Measurements from ENCODE around the gene RERE. TPM values are rescaled to one million over a fixed set of nuclear protein-coding genes. Genes with fewer than 3 reads are reported as not detected.

Gene RERE
- total and polyA plus RNA-seq, 2 experiments from 2014 or later: 148 to 170 TPM

DNA sequence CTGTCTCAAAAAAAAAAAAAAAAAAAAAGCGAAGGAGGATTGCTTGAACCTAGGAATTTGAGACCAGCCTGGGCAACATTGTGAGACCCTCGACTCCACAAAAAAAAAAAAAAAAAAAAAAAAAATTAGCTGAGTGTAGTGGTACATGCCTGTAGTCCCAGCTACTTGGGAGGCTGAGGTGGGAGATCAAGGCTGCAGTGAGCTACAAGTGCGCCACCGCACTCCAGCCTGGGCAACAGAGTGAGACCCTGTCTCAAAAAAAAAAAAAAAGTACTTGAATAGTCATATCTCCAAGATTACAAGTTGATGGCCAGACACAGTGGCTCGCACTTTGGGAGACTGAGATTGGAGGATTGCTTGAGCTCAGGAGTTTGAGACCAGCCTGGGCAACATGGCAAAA is 33.6 kb upstream of the RERE start (continued):
- TF ChIP-seq ZNF462 (CRISPR knock-in tag; IDR thresholded peaks at IDR 0.05) (no peak), POLR2AphosphoS5 (IDR thresholded peaks at IDR 0.05; ENCODE audit: low read depth) (no peak), JUNB (IDR thresholded peaks at IDR 0.05; ENCODE audit: unreplicated experiment) (no peak)

GRCh38 chr1:8848663-8849386 is 31.4 kb upstream of the RERE start:
- peaks cover 15% of the 10 kb centered on the region for H3K27me3 Mint-ChIP-seq (ENCODE audit: insufficient read depth, low read depth, poor library complexity)
- H3K4me2 ChIP-seq: no peak overlapping the region
- H3K4me1 Mint-ChIP-seq: peaks cover 4% of the 10 kb centered on the region; the same call in 2 of the 3 replicates
- H3K9me2 ChIP-seq (ENCODE audit: insufficient read depth): no peaks in the 10 kb centered on the region
- peak; percentile 95 for ATAC-seq
- H3K9me3 Mint-ChIP-seq: peaks cover 2% of the 10 kb centered on the region; the same call in 1 of the 3 replicates
- peak; percentile 95 for DNase-seq (ENCODE audit: low spot score)
- no peaks in the 10 kb centered on the region for H3K36me3 Mint-ChIP-seq (ENCODE audit: low read depth)
- H3K27ac Mint-ChIP-seq: no peak overlapping the region
- no peaks in the 10 kb centered on the region for H3K4me1 ChIP-seq (ENCODE audit: insufficient read depth)
- H3K79me2 ChIP-seq (replicated peaks; ENCODE audit: insufficient read depth): no peaks in the 10 kb centered on the region
- H3F3A ChIP-seq (replicated peaks; ENCODE audit: low read depth): no peaks in the 10 kb centered on the region
- H3K36me3 ChIP-seq (ENCODE audit: insufficient read depth): no peaks in the 10 kb centered on the region
- TF ChIP-seq, protein P1, sequence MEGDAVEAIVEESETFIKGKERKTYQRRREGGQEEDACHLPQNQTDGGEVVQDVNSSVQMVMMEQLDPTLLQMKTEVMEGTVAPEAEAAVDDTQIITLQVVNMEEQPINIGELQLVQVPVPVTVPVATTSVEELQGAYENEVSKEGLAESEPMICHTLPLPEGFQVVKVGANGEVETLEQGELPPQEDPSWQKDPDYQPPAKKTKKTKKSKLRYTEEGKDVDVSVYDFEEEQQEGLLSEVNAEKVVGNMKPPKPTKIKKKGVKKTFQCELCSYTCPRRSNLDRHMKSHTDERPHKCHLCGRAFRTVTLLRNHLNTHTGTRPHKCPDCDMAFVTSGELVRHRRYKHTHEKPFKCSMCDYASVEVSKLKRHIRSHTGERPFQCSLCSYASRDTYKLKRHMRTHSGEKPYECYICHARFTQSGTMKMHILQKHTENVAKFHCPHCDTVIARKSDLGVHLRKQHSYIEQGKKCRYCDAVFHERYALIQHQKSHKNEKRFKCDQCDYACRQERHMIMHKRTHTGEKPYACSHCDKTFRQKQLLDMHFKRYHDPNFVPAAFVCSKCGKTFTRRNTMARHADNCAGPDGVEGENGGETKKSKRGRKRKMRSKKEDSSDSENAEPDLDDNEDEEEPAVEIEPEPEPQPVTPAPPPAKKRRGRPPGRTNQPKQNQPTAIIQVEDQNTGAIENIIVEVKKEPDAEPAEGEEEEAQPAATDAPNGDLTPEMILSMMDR (conservative IDR thresholded peaks at IDR 0.05; ENCODE audit: low read depth in 2 of 2): peak; percentile 69 to 95
- TF ChIP-seq ZNF331 (CRISPR knock-in tag; IDR thresholded peaks at IDR 0.05; ENCODE audit: low read depth): no peak
- no peak overlapping the region for H3K4me3 Mint-ChIP-seq
- no peak overlapping the region for H3K4me3 ChIP-seq
- H3K27ac ChIP-seq (ENCODE audit: low read depth): no peak overlapping the region
- no peaks in the 10 kb centered on the region for H3K27me3 ChIP-seq (ENCODE audit: insufficient read depth)
- no peaks in the 10 kb centered on the region for H4K20me1 ChIP-seq (replicated peaks; ENCODE audit: insufficient read depth)
- H2AFZ ChIP-seq: 0 out of 2 replicates have a peak overlapping the region, but pooled peaks have one; percentile 74
